GM12873 (cell line): ENCODE data around the gene CTBP2.

Experiments used
- CTCF ChIP-seq: IDR thresholded peaks from 2 replicates; pipeline ENCODE4 v1.5.1; 2012; ENCODE audit warnings: low read depth, mild to moderate bottlenecking, moderate library complexity, low read length, control low read depth; ENCODE audit not compliant: insufficient read depth; ENCODE audit errors: missing control alignments

CTBP2 gene

GRCh38 chr10:125009661-125010161 is 150.7 kb downstream of the CTBP2 start:
- TF ChIP-seq CTCF: no peak

- no peak for TF ChIP-seq CTCF
Observed at GRCh38 chr10:125008689-125009638, 151.4 kb downstream of the CTBP2 start.

GRCh38 chr10:125007436-125007835 is 152.9 kb downstream of the CTBP2 start:
- TF ChIP-seq CTCF: no peak

- TF ChIP-seq CTCF: no peak
Observed at GRCh38 chr10:125006921-125007426, 153.4 kb downstream of the CTBP2 start.

- no peak for TF ChIP-seq CTCF
Observed at GRCh38 chr10:125006188-125006680, 154.1 kb downstream of the CTBP2 start.

- TF ChIP-seq CTCF: no peak
Observed at GRCh38 chr10:125005312-125006187, 154.8 kb downstream of the CTBP2 start.
